H9 (cell line): ENCODE results near the gene TRA2B. TPM values are rescaled to one million over a fixed set of nuclear protein-coding genes. Genes with fewer than 3 reads are reported as not detected.

Experiments
- DNase-seq: peaks from one replicate; pipeline ENCODE4 v3.0.0-alpha.2; 2017
- H2AFZ ChIP-seq: one replicate; pipeline ENCODE4 v1.6.1; 2013; ENCODE audit warnings: mild to moderate bottlenecking, low read length, control low read depth, moderate library complexity
- H2AK5ac ChIP-seq: 2 replicates; pipeline ENCODE4 v1.6.1; 2013; ENCODE audit warnings: low read length, control low read depth, mixed read lengths; ENCODE audit not compliant: insufficient read length
- H2BK120ac ChIP-seq: one replicate; pipeline ENCODE4 v1.6.1; 2013; ENCODE audit warnings: low read depth, mild to moderate bottlenecking, low read length, control low read depth, inconsistent platforms; ENCODE audit not compliant: poor library complexity, severe bottlenecking
- H2BK12ac ChIP-seq: 2 replicates; pipeline ENCODE4 v1.6.1; 2013; ENCODE audit warnings: low read length, control low read depth, mixed read lengths, low read depth; ENCODE audit not compliant: insufficient read length
- H2BK15ac ChIP-seq: 2 replicates; pipeline ENCODE4 v1.6.1; 2013; ENCODE audit warnings: low read depth, low read length, control low read depth
- H2BK20ac ChIP-seq: one replicate; pipeline ENCODE4 v1.6.1; 2013; ENCODE audit warnings: low read depth, mild to moderate bottlenecking, low read length, control low read depth, inconsistent platforms; ENCODE audit not compliant: poor library complexity, severe bottlenecking
- H2BK5ac ChIP-seq: 2 replicates; pipeline ENCODE4 v1.6.1; 2013; ENCODE audit warnings: low read length, control low read depth, mixed read lengths; ENCODE audit not compliant: insufficient read length
- H3K14ac ChIP-seq: 2 replicates; pipeline ENCODE4 v1.6.1; 2013; ENCODE audit warnings: low read length, control low read depth; ENCODE audit not compliant: insufficient read depth
- H3K18ac ChIP-seq: 2 replicates; pipeline ENCODE4 v1.6.1; 2013; ENCODE audit warnings: low read depth, mild to moderate bottlenecking, mixed read lengths, low read length, control low read depth; ENCODE audit not compliant: insufficient read length
- H3K23ac ChIP-seq: 2 replicates; pipeline ENCODE4 v1.6.1; 2013; ENCODE audit warnings: low read length, control low read depth, mixed read lengths, low read depth; ENCODE audit not compliant: insufficient read length
- H3K23me2 ChIP-seq: 2 replicates; pipeline ENCODE4 v1.6.1; 2013; ENCODE audit warnings: low read depth, mild to moderate bottlenecking, mixed read lengths, low read length, control low read depth; ENCODE audit not compliant: insufficient read length, poor library complexity, severe bottlenecking
- H3K27ac ChIP-seq: 2 replicates; pipeline ENCODE4 v1.5.1; 2013; ENCODE audit warnings: low read length, control low read depth, mixed read lengths, low read depth; ENCODE audit not compliant: insufficient read length
- H3K27me3 ChIP-seq: 2 replicates; pipeline ENCODE4 v1.6.1; 2013; ENCODE audit warnings: low read length, control low read depth, inconsistent platforms; ENCODE audit not compliant: insufficient read depth
- H3K4ac ChIP-seq: 2 replicates; pipeline ENCODE4 v1.6.1; 2013; ENCODE audit warnings: low read depth, mild to moderate bottlenecking, control low read depth, inconsistent platforms, low read length, moderate library complexity
- H3K4me1 ChIP-seq: 2 replicates; pipeline ENCODE4 v1.6.1; 2013; ENCODE audit warnings: low read length, control low read depth, inconsistent platforms; ENCODE audit not compliant: insufficient read depth
- H3K4me2 ChIP-seq: 2 replicates; pipeline ENCODE4 v1.6.1; 2013; ENCODE audit warnings: low read length, control low read depth, mixed read lengths; ENCODE audit not compliant: insufficient read length, insufficient read depth
- H3K56ac ChIP-seq: 2 replicates; pipeline ENCODE4 v1.6.1; 2013; ENCODE audit warnings: low read depth, mild to moderate bottlenecking, mixed read lengths, low read length, control low read depth; ENCODE audit not compliant: insufficient read length
- H3K79me1 ChIP-seq: 2 replicates; pipeline ENCODE4 v1.6.1; 2013; ENCODE audit warnings: low read depth, mild to moderate bottlenecking, moderate library complexity, low read length, control low read depth, inconsistent platforms; ENCODE audit not compliant: insufficient read depth, poor library complexity, severe bottlenecking
- H3K79me2 ChIP-seq: 2 replicates; pipeline ENCODE4 v1.6.1; 2013; ENCODE audit warnings: low read length, control low read depth, inconsistent platforms; ENCODE audit not compliant: insufficient read depth
- H3K9ac ChIP-seq: 2 replicates; pipeline ENCODE4 v1.6.1; 2013; ENCODE audit warnings: low read length, control low read depth, mixed read lengths; ENCODE audit not compliant: insufficient read length; ENCODE audit errors: extremely low read depth
- H3K9me3 ChIP-seq: one replicate; pipeline ENCODE4 v1.6.1; 2013; ENCODE audit warnings: low read depth, low read length, inconsistent platforms; ENCODE audit not compliant: control insufficient read depth
- H3T11ph ChIP-seq: one replicate; pipeline ENCODE4 v1.6.1; 2013; ENCODE audit warnings: mild to moderate bottlenecking, low read length, control low read depth, inconsistent platforms
- H4K20me1 ChIP-seq: one replicate; pipeline ENCODE4 v1.6.1; 2013; ENCODE audit not compliant: control insufficient read depth, insufficient read length, insufficient read depth
- H4K5ac ChIP-seq: 2 replicates; pipeline ENCODE4 v1.6.1; 2013; ENCODE audit warnings: low read depth, mild to moderate bottlenecking, mixed read lengths, low read length, control low read depth; ENCODE audit not compliant: insufficient read length
- H4K8ac ChIP-seq: replicated peaks from 2 replicates; pipeline ENCODE4 v1.6.1; 2013; ENCODE audit warnings: low read length, control low read depth, mixed read lengths, low read depth; ENCODE audit not compliant: insufficient read length
- H4K91ac ChIP-seq: 2 replicates; pipeline ENCODE4 v1.6.1; 2013; ENCODE audit warnings: low read depth, mild to moderate bottlenecking, moderate library complexity, mixed read lengths, low read length, control low read depth; ENCODE audit not compliant: insufficient read length
- H3K27ac Mint-ChIP-seq, 3 experiments: 2 replicates in 2 of 3; 3 replicates in 1 of 3; pipeline ENCODE4 v1.8.0; 2020 to 2021; ENCODE audit warnings: mixed read lengths in 3 of 3, mild to moderate bottlenecking in 1 of 3, moderate library complexity in 1 of 3
- H3K27me3 Mint-ChIP-seq: 2 replicates; pipeline ENCODE4 v1.8.0; 2021; ENCODE audit warnings: low read depth, mild to moderate bottlenecking, moderate library complexity, mixed read lengths
- H3K36me3 Mint-ChIP-seq, 3 experiments: 2 replicates in 2 of 3; 3 replicates in 1 of 3; pipeline ENCODE4 v1.8.0; 2020 to 2021; ENCODE audit warnings: low read depth in 3 of 3, mixed read lengths in 3 of 3; ENCODE audit not compliant: insufficient read depth in 1 of 3
- H3K4me1 Mint-ChIP-seq, 2 experiments: 2 replicates each; pipeline ENCODE4 v1.8.0; 2020; ENCODE audit warnings: mixed read lengths in 2 of 2
- H3K4me3 Mint-ChIP-seq, 2 experiments: 2 replicates in 1 of 2; 3 replicates in 1 of 2; pipeline ENCODE4 v1.8.0; 2020 to 2021; ENCODE audit warnings: mild to moderate bottlenecking in 2 of 2, mixed read lengths in 2 of 2, moderate library complexity in 1 of 2
- H3K9me3 Mint-ChIP-seq, 2 experiments: 2 replicates in 1 of 2; 3 replicates in 1 of 2; pipeline ENCODE4 v1.8.0; 2020; ENCODE audit warnings: mild to moderate bottlenecking in 2 of 2, mixed read lengths in 2 of 2, moderate library complexity in 1 of 2
- WGBS: extraction: QIAGEN DNeasy Blood & Tissue Kit; methylation state at CpG from one replicate; pipeline ENCODE4 v1.1.7; 2013; ENCODE audit warnings: missing lambda C conversion rate, low lambda C conversion rate, mixed read lengths; ENCODE audit not compliant: insufficient read length; ENCODE audit errors: extremely low coverage; 5-methylcytosine and 5-hydroxymethylcytosine counted together
- total RNA-seq: library from RNA; stranded (reverse); gene quantifications from 2 replicates; pipeline ENCODE4 v1.2.1, GENCODE V29; 2021
- TF ChIP-seq, protein P1 (sequence below): fragments of 200-600 bp; sonication (generic); conservative IDR thresholded peaks from 3 replicates; pipeline ENCODE4 v1.8.0; 2021; ENCODE audit warnings: antibody characterized with exemption, mild to moderate bottlenecking

The TRA2B gene
- total RNA-seq, 1 experiment from 2014 or later, result 344 TPM

GRCh38 chr3:185920184-185920583 lies 17.6 kb downstream of the TRA2B start:
- Histone ChIP-seq H3K79me2 (peaks cover 25% of the 10 kb centered on the region), H4K20me1 (no peaks in the 10 kb centered on the region)
- no CpG with 5 or more reads among the region's 4 CpGs for WGBS

More at GRCh38 chr3:185920184-185920583, 17.6 kb downstream of the TRA2B start:
- Histone ChIP-seq H4K91ac (no peak overlapping the region), H2BK20ac (no peak overlapping the region), H2BK5ac (no peak overlapping the region), H3K18ac (no peak overlapping the region), H3K9ac (no peak overlapping the region), H2BK15ac (no peak overlapping the region), H3K4me1 (no peaks in the 10 kb centered on the region), H3K23ac (no peak overlapping the region), H4K5ac (no peak overlapping the region), H3K9me3 (no peaks in the 10 kb centered on the region), H3K27ac (no peak overlapping the region), H3K4ac (no peak overlapping the region), H3T11ph (no peak overlapping the region), H3K14ac (no peak overlapping the region), H2BK12ac (no peak overlapping the region), H3K23me2 (no peaks in the 10 kb centered on the region), H2BK120ac (no peak overlapping the region), H3K27me3 (no peaks in the 10 kb centered on the region), H4K8ac (no peak overlapping the region), H3K56ac (no peak overlapping the region), H2AK5ac (no peak overlapping the region), H2AFZ (no peak overlapping the region), H3K4me2 (no peak overlapping the region), H3K79me1 (peaks cover 6% of the 10 kb centered on the region)
- peak overlapping the region in 2 of 3 experiments; percentile 58 to 61; a peak in 1 of 7 replicates for H3K27ac Mint-ChIP-seq
- peaks cover 73 to 99% (median 99%) of the 10 kb centered on the region in 3 experiments for H3K36me3 Mint-ChIP-seq
- TF ChIP-seq, protein P1, sequence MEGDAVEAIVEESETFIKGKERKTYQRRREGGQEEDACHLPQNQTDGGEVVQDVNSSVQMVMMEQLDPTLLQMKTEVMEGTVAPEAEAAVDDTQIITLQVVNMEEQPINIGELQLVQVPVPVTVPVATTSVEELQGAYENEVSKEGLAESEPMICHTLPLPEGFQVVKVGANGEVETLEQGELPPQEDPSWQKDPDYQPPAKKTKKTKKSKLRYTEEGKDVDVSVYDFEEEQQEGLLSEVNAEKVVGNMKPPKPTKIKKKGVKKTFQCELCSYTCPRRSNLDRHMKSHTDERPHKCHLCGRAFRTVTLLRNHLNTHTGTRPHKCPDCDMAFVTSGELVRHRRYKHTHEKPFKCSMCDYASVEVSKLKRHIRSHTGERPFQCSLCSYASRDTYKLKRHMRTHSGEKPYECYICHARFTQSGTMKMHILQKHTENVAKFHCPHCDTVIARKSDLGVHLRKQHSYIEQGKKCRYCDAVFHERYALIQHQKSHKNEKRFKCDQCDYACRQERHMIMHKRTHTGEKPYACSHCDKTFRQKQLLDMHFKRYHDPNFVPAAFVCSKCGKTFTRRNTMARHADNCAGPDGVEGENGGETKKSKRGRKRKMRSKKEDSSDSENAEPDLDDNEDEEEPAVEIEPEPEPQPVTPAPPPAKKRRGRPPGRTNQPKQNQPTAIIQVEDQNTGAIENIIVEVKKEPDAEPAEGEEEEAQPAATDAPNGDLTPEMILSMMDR, result no peak
- DNase-seq, result no peak
- peaks cover 0 to 3% of the 10 kb centered on the region in 2 experiments; a peak in 3 of 4 replicates for H3K4me1 Mint-ChIP-seq
- H3K27me3 Mint-ChIP-seq, result no peaks in the 10 kb centered on the region
- H3K9me3 Mint-ChIP-seq, result no peaks in the 10 kb centered on the region
- H3K4me3 Mint-ChIP-seq, result no peak overlapping the region
